DOHH2 (cell line): Measurements from ENCODE around the gene FARP2.

Source experiments
- EZH2phosphoT487 ChIP-seq: fragments of 200-600 bp; sonication (generic); IDR thresholded peaks from 2 replicates; pipeline ENCODE4 v1.6.1; 2017; ENCODE audit warnings: borderline replicate concordance, mild to moderate bottlenecking, antibody characterized with exemption, low read length, moderate library complexity, mixed read lengths
- TF ChIP-seq, protein P1 (sequence below): fragments of 200-600 bp; sonication (generic); IDR thresholded peaks from one replicate; pipeline ENCODE4 v1.5.1; 2014; ENCODE audit warnings: antibody characterized with exemption, mild to moderate bottlenecking, low read depth, low read length; ENCODE audit not compliant: poor library complexity, severe bottlenecking

- TF ChIP-seq, protein P1, sequence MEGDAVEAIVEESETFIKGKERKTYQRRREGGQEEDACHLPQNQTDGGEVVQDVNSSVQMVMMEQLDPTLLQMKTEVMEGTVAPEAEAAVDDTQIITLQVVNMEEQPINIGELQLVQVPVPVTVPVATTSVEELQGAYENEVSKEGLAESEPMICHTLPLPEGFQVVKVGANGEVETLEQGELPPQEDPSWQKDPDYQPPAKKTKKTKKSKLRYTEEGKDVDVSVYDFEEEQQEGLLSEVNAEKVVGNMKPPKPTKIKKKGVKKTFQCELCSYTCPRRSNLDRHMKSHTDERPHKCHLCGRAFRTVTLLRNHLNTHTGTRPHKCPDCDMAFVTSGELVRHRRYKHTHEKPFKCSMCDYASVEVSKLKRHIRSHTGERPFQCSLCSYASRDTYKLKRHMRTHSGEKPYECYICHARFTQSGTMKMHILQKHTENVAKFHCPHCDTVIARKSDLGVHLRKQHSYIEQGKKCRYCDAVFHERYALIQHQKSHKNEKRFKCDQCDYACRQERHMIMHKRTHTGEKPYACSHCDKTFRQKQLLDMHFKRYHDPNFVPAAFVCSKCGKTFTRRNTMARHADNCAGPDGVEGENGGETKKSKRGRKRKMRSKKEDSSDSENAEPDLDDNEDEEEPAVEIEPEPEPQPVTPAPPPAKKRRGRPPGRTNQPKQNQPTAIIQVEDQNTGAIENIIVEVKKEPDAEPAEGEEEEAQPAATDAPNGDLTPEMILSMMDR, result no peak
- no peak for TF ChIP-seq EZH2phosphoT487
These were observed 1.1 kb upstream of the FARP2 start for GRCh38 chr2:241354668-241355658.
